OCI-M2 (cell line): Measurements from ENCODE around the gene ATP13A1.
A peak's percentile ranks its signal among the peaks of the same experiment; 100 is the strongest.

ENCODE experiments used
- DNase-seq: peaks from one replicate; lab custom pipeline; 2025; ENCODE audit not compliant: unreplicated experiment; lab: John Stamatoyannopoulos, UW

ATP13A1 gene

DNA sequence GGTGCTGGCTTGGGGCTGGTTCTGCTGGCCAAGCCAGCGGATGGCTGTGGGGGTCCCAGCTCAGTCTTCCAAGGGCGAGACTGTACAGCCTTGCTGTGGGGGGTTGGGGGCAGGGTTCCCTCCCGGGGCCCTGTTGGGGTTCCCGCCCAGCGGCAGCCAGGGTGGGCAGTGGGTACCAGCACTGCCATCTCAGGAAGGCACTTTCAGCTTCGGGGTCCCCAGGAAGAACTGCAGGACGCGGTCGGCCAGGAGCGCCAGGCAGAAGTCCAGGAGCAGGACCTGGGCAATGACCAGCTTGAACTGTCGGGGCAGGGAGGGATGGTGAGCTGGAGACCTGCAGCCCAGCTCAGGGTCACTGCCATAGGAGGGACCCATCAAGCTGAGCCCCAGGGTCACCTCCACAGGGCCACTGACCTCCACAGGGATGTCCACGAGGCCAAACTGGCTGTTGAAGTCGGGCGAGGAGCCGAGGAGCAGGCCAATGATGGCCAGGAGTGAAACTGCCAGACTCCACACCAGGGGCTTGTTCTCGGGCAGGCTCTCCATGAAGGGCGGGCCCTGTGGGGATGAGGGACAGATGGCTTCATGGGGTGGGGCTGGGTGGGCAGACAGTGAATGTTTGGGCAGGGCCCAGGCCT lies 18.1 kb downstream of the ATP13A1 start:
- DNase-seq, result no peak

DNA sequence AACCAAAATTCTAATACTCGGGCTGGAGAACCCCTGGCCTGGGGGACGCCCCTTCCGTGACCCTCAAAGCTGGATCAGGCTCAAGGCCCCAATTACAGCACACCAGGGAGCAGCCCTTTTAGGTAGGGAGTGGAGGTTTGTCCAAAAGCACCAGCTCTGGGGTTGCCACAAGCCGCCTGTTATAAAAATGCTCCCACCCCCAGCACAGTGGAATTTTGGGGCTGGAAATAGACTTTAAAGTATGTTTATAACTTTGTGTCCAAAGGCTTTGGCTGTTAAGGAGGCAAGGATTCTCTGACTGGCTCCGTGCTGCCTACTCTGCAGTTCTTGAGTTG lies 19.5 kb downstream of the ATP13A1 start:
- no peak for DNase-seq

DNA sequence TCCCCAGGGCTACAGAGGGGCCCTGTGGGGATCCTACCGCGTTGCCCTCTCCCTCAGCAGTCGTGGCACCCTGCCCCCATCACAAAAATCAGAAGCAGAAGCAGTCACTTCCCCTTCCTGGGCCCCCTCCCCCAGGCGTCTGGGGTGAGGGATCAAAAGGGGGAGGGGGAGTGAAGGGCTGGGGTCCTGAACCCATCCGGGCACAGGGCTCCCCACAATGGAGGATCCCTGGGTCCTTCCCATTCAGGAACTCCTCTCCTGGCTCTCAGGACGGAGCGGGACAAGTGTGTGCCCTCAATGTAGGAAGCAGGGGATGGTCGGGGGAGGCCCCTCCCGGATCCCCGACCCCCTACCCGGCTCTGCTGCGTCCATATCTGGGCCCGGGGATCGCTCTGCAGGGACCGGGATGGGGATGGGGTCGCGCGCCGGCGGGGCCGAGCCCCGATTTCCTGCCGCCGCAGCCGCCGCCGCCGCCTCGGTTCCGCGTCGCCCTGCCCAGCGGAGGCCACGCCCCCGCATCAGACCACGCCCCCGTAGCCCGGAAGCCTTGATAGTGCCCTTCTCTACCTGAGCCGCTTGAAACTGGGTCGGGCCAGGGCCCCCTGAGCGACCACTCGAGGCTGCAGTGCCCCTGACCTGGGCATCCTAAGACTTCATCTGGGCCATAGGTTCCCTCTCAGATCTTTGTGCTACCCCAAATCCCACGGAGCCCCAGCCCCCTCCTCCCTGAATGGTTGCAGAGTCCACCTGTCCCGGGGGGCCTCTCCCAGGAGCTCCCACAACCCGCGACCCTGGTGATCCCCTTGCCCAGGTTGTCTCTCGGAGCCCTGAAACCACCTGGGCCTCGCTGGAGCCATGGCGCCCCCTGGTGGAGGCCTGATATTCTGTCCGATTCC lies 20.1 kb downstream of the ATP13A1 start, which contains the start of gene GMIP:
Gene GMIP, minus strand, starts transcription at position 500 of the 896 bp plus-strand sequence. Its CDS starts 128 bp downstream, at position 372.
- peak; percentile 61 for DNase-seq

DNA sequence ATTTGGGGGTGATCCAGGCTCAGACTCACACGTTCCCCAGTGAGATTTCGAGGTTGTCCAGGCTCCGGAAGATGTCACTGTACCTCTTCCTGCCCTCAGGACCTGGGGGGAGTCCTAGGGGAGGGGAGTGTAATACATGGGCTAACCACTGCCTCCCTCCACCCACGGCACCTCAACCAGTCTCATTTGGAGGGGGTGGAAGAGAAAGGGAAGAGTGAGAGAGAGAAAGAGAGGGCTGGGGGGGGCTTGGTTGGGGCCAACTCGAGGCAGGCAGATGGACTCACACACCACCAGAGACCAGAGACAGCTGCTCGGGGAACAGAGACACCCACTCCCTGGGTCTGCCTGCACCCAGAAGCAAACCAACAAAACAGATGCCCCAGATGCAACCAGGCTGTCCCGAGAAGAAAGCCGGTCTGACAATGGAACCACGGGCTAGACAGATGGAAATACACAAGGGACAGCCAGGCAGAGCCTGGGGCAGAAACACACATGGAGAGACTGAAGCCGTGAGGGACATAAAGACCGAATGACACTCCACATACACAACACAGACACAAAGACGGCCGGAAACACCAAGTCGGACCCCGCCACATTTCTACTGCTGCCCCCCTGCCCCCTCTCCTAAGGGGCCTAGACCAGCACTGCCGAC lies 20.8 kb downstream of the ATP13A1 start:
- no peak for DNase-seq

DNA sequence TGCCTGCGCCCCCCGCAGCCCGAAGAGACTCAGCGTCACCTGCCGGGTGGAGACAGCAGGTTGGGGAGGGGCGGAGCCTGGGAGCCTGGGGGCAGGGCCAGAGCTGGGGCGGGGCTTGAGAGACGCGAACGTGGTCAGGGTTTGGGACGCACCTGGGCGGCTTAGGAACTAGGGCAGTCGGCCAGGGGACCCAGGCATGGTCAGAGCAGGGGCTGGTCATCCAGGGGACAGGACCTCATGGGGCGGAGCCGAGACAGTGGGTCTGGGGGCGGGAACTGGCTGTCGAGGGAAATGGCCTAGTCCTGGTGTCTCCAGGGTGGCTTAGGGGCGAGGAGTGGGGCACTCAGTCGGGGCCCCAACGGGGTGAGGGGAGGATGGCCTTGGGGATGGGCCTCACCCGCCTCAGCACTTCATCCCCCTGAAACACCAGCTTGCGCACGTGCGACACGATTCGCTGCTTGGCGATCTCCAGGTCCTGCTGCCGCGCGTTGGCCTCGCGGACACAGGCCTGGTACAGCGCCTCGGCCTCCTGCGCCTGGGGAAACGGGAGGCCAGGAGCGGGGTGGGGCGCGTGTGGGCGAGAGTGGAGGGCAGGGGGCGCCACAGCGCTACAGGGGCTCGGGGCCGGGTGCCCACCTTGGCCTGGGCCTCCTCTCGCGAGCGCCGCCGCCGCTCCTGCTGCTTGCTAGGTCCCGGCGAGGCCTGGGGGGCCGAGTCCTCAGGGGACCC lies 25.8 kb downstream of the ATP13A1 start:
- no peak for DNase-seq

DNA sequence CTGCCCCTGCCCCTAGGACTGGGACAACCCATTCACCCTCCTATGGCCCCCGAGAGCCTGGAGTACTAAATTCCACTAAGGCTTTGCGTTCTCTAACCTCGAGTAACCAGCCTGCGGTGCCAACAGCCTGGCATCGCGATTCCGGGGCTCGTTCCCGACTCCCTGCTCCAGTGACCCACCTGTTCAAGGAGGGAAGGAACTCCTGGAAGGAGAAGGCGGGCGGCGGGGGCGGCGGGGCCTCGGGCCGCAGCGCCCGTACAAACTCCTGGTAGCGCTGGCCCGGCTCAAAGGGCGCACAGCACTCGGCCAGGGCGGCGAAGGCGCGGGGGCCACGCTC lies 26.3 kb downstream of the ATP13A1 start:
- no peak for DNase-seq

DNA sequence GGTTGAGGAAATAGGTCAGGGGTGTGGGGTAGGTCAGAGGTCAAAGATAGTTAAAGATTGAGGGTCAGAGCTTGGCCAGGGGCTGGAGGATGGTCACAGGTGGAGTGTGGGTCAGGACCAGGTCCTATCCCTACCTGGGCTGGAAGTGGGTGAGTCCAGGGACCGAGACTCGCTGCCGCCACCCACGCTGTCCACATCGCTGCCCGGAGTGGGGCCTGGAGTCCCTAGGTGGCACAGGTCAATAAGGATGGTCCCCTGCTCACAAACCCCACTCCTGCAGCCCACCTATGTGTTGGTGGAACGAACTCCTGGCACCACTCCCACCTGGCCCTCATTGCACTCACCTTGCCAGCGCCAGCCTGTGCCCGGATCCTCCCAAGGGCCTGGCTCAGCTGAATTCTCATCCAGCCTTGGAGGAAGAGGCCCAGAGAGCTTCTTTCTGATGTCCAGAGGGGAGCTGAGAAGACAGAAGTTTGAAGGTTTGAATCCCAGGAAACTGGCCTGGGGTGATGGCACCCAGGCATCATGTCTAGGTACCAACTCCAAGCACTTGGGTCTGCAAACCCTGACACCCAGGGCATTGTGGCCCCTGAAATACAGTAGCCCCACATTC lies 26.8 kb downstream of the ATP13A1 start:
- DNase-seq, result no peak

DNA sequence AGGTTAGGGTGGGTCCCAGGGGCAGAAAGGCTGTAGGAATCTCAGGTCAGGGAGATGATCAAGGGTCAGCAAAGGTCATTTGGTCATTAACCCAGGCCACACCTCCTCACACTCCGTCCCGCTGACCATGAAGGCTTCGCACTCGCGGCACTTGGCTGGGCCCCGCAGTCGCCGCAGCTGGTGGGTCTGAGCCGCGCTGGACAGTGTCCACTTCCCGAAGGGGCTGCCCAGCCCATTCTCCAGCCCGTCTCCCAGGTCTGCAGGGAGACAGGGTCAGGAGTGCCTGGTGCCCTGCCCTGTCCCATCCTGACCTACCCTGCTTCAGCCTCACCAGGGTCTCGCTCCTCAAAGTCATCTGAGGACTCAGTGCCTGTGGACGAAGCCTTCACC lies 28.2 kb downstream of the ATP13A1 start:
- DNase-seq, result no peak

DNA sequence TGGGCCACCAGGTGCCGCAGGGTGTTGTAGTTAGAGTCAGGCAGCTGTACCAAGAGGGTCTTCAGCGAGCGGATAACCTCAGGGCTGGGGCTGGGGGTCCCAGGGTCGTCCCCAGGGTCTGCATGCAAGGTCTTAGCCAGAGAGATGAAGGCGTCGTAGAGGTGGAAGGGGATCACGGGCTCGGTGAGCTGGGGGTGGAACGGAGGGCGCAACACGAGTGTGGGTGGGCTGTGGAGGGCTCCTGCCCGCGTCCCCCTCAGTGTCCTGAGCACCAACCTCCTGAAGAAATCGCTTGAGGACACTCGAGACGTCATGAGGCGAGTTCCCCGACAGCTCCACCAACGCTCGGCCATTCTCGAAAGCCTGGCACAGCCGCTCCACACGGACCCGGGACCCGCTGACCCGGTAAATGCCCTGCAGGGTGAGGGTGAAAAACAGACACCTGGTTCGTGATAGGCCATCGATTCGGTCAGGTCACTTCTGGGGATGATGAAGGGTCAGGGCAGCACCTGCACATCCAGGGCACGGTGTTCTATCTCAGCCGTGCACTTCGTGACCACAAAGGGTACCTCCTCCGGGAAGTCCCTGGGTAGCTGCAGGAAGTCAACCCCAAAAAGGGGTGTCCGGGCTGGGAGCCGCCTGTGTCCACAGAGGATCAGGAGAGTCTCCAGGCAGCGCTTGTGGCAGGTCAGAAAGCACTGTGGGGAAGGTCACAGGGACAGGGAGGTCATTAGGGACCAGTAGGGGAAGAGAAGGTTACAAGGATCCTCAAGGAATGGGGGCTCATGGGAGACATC lies 28.8 kb downstream of the ATP13A1 start:
- DNase-seq, result no peak

DNA sequence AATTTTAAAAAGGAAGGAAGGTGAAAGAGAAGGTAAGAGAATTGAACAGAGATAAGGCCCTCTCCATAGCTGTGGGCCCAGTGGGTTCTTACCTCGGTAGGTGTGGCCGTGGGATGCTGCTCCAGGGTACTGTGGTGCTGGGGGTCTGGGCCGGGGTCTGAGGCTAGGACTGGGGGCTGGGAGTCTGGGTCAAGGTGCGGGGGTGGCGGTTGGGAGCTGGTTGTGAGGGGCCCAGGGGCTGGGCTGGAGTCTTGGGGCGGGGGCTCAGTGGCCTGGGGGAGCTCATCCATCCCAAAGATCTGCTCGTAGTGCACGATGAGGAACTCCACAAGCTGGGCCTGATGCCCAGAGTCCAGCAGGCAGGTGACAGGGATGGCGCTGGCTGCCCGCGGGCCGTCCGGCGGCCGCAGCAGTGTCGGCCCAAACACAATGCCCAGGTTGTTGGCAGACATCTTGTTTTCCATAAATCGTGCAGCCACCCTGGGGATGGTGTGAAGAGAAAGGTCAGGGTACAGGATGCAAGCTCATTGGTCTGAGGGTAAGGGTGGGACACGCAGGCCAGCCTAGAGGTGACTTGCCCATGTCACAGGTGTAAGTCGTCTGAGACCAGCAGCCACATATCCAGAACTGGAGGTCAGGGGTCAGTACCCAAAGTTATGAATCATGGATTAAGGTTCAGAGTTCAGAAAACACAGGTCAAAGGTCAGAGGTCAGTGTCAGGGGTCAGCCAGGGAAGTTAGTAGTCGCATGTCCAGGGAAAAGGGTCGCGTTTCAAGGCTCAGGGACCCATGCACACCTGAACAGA lies 29.6 kb downstream of the ATP13A1 start:
- DNase-seq, result no peak

DNA sequence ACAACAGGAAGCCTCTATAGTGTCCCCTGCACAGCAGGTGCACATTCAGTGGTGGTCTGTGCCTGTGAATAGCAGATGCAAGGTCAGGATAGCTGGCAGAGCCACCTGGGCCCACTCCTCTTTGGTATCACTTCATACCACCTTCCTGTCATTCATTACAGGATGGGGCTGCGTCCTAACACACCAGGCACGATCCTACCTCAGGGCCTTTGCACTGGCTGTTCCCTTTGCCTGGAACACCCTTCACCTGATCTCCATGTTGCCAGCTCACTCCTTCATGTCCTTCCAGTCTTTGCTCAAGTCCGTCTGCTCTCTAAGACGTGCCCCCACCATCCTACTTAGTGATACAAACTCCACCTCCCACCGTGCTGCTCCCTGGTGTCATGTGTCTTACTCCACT lies 30.8 kb downstream of the ATP13A1 start:
- DNase-seq, result no peak

DNA sequence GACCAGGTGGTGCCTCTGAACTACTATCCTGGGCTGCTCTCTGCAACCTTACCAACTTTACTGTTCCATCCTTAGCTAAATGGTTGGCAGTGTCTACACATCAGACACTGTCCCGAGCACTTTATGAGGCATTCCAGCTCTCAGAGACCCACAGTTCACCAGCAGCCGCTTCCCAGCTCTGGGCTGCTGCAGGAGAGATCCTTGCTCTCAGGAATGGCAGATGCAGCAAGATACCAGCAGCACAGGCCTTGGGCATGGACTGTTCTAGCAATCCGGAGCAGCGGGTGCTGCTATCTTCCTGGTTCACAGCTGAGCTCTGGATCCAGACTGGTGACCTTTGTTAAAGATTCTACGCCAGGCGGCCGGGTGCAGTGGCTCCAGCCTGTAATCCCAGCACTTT lies 32.1 kb downstream of the ATP13A1 start:
- no peak for DNase-seq

DNA sequence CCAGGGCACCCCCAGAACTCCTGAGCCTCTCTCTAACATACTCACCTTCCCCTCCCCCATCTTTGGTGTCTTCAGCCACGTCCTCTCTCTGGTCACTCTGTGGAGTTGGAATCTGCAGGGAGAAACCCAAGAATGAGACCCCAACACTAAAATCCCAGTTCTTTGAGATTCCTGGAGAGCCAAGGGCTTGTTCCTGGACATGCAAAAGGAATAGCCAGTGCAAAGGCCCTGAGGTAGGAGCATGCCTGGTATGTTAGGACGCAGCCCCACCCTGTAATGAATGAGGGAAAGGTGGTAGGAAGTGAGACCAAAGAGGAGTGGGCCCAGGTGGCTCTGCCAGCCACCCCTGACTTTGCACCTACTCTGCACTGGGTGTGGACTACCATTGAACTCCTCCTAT lies 33.0 kb downstream of the ATP13A1 start:
- no peak for DNase-seq

DNA sequence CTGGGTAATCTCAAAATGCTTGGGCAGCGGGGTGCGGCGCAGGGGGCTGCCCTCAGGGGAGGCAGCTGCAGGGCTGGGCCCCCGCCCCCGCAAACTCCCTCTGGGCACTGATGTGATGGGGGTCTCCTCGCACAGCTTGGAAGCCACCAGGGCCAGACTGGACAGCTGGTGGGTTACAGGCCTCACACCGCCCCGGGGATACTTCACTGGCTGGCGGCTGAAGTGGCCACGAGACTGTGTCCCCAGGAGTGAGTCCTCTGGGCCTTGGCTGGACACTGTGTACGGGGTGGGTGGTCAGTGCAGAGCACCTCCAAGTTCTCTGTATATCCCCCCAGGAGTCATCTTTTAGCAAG lies 33.4 kb downstream of the ATP13A1 start:
- DNase-seq, result no peak

DNA sequence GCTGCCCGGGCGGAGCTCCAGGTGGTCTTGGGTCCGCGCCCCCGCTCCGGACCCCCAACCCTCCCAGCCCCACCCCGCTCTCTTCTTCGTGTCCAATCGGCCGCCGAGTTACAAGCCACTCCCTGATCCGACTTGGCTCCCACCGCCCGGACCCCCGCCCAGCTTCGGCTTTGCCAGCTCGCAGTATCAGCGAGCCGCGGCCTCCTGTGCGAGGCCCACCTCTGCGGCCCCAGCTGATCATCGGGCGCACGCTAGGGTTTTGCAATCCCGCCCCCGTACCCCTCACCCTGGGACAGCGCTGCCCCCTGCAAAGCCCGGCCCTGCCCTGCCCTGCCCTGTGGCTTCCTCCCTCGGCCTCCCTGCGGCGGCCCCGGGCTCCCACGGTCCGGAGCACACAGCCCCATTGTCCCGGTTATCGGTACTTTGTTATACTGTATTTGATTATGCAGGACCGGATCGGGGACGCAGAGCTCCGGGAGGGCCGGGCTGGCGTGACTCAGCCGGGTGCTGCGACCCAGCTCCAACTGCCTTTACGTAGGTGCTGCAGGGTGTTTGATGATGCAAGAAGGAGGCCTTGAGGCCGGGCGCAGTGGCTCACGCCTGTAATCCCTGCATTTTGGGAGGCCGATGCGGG lies 34.9 kb downstream of the ATP13A1 start:
- no peak for DNase-seq

DNA sequence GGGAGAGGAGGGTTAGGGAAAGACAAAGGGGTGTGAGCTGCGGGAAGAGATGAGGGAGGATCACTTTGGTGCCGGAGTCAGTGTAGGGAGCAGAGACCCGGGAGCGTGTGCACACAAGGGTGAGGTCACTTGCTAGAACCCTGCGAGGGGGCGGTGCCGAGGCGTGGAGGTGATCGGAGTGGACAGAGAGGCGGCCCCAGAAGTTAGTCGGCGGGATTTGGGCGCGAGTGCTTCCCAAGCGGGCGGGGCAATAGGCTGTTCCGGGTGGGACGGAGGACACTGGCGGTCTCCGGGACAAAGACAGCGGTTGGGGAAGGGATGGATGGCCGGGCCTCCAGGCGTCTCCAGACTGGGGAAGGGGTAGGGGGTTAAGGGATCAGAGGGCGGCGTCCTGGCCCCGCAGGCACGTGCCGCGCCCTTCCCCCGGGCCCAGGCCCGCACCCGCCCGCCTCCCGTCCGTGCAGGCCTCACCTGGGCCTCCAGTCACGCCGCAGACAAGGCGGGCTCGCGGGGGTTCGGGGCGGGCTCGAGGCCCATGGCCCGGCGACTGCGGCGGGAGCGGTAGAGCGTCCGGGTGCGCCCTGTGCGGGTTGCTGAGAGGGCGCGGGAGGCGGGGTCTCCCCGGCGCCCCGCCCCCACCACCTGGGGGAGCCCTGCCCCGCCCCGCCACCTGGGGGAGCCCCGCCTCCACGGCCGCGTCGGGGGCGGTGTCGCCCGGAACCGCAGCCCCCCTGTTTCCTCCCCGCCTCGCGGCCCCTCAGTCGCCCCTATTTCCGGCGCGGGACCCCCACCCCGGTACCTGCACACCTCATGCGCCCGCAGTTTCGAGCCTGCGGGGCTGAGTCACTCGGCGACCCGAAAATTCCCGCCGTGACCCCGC lies 35.6 kb downstream of the ATP13A1 start, which contains the start of gene LPAR2:
Gene LPAR2, minus strand, starts transcription at position 600 of the 880 bp plus-strand sequence. CDS start 945 bp downstream, outside the sequence.
- DNase-seq, result no peak

DNA sequence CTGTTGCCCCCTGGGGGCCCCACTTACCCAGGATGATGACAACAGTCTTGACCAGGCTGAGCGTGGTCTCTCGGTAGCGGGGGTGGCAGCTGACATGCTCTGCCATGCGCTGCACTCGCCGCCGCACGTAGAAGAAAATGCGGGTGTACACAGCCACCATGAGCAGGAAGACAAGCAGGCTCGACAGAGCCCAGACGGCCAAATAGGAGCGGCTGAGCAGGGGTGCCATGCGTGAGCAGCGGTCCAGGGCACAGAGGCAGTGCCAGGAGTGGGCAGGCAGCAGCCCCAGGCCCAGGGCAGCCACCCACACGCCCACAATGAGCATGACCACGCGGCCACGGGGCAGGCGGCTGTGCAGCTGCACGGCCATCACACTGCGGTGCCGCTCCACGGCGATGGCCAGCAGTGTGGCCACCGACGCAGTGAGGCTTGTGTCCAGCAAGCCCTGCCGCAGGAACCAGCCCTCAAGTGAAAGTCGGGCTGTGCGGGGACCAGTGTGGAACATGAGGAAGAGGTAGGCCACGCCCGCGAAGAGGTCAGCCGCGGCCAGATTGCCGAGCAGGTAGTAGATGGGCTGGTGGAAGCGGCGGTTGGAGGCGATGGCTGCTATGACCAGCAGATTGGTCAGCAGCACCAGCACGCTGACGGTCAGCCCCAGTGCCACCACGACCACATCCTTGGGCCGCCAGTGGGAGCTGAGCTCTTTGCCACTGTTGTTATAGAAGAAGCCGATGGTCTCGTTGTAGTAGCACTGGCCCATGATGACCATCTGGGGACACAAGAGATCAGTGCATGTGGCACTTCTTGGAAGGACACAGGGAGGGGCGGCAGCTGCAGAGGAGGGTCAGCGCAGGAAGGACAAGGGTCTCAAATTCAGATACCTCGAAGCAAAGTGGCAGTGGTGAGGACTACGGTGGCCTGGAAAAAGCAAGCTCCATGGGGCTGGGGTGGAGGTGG lies 36.7 kb downstream of the ATP13A1 start:
- DNase-seq, result no peak
